Loucy (cell line): ENCODE data around the gene TRPV2.

Experiments
- H2AFZ ChIP-seq: fragments of 200-600 bp; sonication (generic); 2 replicates; pipeline ENCODE4 v1.6.0; 2016; ENCODE audit warnings: antibody characterized with exemption, mild to moderate bottlenecking, low read length, moderate library complexity
- H3F3A ChIP-seq: fragments of 200-600 bp; 2 replicates; pipeline ENCODE4 v1.6.0; 2016; ENCODE audit warnings: antibody characterized with exemption, low read depth, mild to moderate bottlenecking
- H3K27me3 ChIP-seq: fragments of 200-600 bp; sonication (generic); 2 replicates; pipeline ENCODE4 v1.6.1; 2014; ENCODE audit warnings: low read length, mild to moderate bottlenecking; ENCODE audit not compliant: insufficient read depth, poor library complexity, severe bottlenecking
- H3K36me3 ChIP-seq: fragments of 200-600 bp; sonication (generic); 2 replicates; pipeline ENCODE4 v1.6.1; 2016; ENCODE audit warnings: low read length; ENCODE audit not compliant: insufficient read depth
- H3K4me1 ChIP-seq: fragments of 200-600 bp; sonication (generic); 2 replicates; pipeline ENCODE4 v1.5.1; 2014; ENCODE audit warnings: low read length, mild to moderate bottlenecking; ENCODE audit not compliant: insufficient read depth, poor library complexity, severe bottlenecking
- H3K4me2 ChIP-seq: fragments of 200-600 bp; sonication (generic); 2 replicates; pipeline ENCODE4 v1.6.0; 2014; ENCODE audit warnings: antibody characterized with exemption, low read length, low read depth, mild to moderate bottlenecking; ENCODE audit not compliant: poor library complexity, severe bottlenecking
- H3K4me3 ChIP-seq: fragments of 200-600 bp; sonication (generic); 2 replicates; pipeline ENCODE4 v1.5.1; 2014; ENCODE audit warnings: low read length, mild to moderate bottlenecking, mixed read lengths; ENCODE audit not compliant: poor library complexity, severe bottlenecking
- H3K79me2 ChIP-seq: fragments of 200-600 bp; sonication (generic); 2 replicates; pipeline ENCODE4 v1.6.1; 2014; ENCODE audit warnings: low read length; ENCODE audit not compliant: insufficient read depth
- H3K9ac ChIP-seq: fragments of 200-600 bp; sonication (generic); 2 replicates; pipeline ENCODE4 v1.6.0; 2014; ENCODE audit warnings: mild to moderate bottlenecking, low read depth, low read length, moderate library complexity; ENCODE audit not compliant: poor library complexity, severe bottlenecking
- H3K9me2 ChIP-seq: fragments of 200-600 bp; sonication (generic); replicated peaks from 2 replicates; pipeline ENCODE4 v1.6.1; 2016; ENCODE audit warnings: low read depth, low read length, mixed read lengths
- H3K9me3 ChIP-seq: fragments of 200-600 bp; sonication (generic); 2 replicates; pipeline ENCODE4 v1.6.1; 2014; ENCODE audit warnings: mild to moderate bottlenecking, antibody characterized with exemption, low read length, low read depth; ENCODE audit not compliant: insufficient read depth
- H4K20me1 ChIP-seq: fragments of 200-600 bp; sonication (generic); 2 replicates; pipeline ENCODE4 v1.6.0; 2014; ENCODE audit warnings: antibody characterized with exemption, low read length, mild to moderate bottlenecking; ENCODE audit not compliant: insufficient read depth, poor library complexity, severe bottlenecking
- EZH2phosphoT487 ChIP-seq: fragments of 200-600 bp; IDR thresholded peaks from 2 replicates; pipeline ENCODE4 v1.6.1; 2018; ENCODE audit warnings: antibody characterized with exemption, mild to moderate bottlenecking, moderate library complexity, borderline replicate concordance
- TF ChIP-seq, protein P1 (sequence below): fragments of 200-600 bp; sonication (generic); conservative IDR thresholded peaks from 2 replicates; pipeline ENCODE4 v1.5.1; 2014; ENCODE audit warnings: mild to moderate bottlenecking, antibody characterized with exemption, low read length

TRPV2 gene

DNA sequence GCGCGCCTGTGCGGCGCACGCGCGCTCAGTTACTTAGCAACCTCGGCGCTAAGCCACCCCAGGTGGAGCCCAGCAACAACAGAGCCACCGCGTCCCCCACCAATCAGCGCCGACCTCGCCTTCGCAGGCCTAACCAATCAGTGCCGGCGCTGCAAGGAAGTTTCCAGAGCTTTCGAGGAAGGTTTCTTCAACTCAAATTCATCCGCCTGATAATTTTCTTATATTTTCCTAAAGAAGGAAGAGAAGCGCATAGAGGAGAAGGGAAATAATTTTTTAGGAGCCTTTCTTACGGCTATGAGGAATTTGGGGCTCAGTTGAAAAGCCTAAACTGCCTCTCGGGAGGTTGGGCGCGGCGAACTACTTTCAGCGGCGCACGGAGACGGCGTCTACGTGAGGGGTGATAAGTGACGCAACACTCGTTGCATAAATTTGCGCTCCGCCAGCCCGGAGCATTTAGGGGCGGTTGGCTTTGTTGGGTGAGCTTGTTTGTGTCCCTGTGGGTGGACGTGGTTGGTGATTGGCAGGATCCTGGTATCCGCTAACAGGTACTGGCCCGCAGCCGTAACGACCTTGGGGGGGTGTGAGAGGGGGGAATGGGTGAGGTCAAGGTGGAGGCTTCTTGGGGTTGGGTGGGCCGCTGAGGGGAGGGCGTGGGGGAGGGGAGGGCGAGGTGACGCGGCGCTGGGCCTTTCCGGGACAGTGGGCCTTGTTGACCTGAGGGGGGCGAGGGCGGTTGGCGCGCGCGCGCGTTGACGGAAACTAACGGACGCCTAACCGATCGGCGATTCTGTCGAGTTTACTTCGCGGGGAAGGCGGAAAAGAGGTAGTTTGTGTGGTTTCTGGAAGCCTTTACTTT is 34.5 kb upstream of the TRPV2 start, which contains the start of gene UBB:
TSS of gene UBB (plus strand) at position 452 of the 856 bp plus-strand sequence. CDS start 817 bp downstream, outside the sequence.
- Histone ChIP-seq H3K9ac (peak within 1 kb of the TSS; percentile 98), H3K9me2 (no peaks in the 10 kb centered on the region), H3K79me2 (peaks cover 39% of the 10 kb centered on the region), H3K4me1 (peaks cover 22% of the 10 kb centered on the region), H2AFZ (peak within 1 kb of the TSS; percentile 97), H4K20me1 (peaks cover 30% of the 10 kb centered on the region), H3F3A (peaks cover 6% of the 10 kb centered on the region; the same call in 1 of the 2 replicates), H3K9me3 (no peaks in the 10 kb centered on the region), H3K27me3 (no peaks in the 10 kb centered on the region), H3K36me3 (peaks cover 20% of the 10 kb centered on the region), H3K4me2 (peak within 1 kb of the TSS; percentile 96), H3K4me3 (peak within 1 kb of the TSS; percentile 89)
- TF ChIP-seq EZH2phosphoT487: no peak
- TF ChIP-seq, protein P1, sequence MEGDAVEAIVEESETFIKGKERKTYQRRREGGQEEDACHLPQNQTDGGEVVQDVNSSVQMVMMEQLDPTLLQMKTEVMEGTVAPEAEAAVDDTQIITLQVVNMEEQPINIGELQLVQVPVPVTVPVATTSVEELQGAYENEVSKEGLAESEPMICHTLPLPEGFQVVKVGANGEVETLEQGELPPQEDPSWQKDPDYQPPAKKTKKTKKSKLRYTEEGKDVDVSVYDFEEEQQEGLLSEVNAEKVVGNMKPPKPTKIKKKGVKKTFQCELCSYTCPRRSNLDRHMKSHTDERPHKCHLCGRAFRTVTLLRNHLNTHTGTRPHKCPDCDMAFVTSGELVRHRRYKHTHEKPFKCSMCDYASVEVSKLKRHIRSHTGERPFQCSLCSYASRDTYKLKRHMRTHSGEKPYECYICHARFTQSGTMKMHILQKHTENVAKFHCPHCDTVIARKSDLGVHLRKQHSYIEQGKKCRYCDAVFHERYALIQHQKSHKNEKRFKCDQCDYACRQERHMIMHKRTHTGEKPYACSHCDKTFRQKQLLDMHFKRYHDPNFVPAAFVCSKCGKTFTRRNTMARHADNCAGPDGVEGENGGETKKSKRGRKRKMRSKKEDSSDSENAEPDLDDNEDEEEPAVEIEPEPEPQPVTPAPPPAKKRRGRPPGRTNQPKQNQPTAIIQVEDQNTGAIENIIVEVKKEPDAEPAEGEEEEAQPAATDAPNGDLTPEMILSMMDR: peak; percentile 34

DNA sequence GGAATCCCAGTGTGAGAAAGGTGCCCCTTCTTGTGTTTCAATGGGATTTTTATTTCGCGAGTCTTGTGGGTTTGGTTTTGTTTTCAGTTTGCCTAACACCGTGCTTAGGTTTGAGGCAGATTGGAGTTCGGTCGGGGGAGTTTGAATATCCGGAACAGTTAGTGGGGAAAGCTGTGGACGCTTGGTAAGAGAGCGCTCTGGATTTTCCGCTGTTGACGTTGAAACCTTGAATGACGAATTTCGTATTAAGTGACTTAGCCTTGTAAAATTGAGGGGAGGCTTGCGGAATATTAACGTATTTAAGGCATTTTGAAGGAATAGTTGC is 33.9 kb upstream of the TRPV2 start:
- no peaks in the 10 kb centered on the region for H3K9me3 ChIP-seq
- H3K27me3 ChIP-seq: no peaks in the 10 kb centered on the region
- peaks cover 22% of the 10 kb centered on the region for H3K4me1 ChIP-seq
- H3K36me3 ChIP-seq: peaks cover 20% of the 10 kb centered on the region
- peaks cover 30% of the 10 kb centered on the region for H4K20me1 ChIP-seq
- no peak for TF ChIP-seq EZH2phosphoT487
- TF ChIP-seq, protein P1: no peak
- H3K4me2 ChIP-seq: peak overlapping the region; percentile 96
- peaks cover 6% of the 10 kb centered on the region; the same call in 1 of the 2 replicates for H3F3A ChIP-seq
- H3K79me2 ChIP-seq: peaks cover 39% of the 10 kb centered on the region
- peak overlapping the region; percentile 89 for H3K4me3 ChIP-seq
- H3K9ac ChIP-seq: peak overlapping the region; percentile 98
- no peak overlapping the region for H2AFZ ChIP-seq
- no peaks in the 10 kb centered on the region for H3K9me2 ChIP-seq

DNA sequence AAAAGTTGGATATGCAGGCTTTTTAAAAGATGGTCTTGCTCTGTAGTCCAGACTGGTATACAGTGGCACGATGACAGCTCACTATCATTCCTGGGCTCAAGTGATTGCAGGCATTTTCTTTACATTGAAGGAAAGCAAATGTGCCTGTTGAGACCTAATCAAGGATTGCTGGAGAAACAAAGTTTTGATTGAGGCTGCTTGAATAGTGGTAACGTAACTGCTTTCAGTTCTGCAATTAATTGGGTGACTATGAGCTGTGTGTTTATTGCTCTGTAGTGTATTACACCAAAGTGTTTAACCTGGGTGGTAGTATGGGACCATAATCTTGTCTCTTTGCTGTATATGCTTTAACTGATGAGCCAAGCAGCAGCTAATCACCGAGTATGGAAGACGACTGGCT is 32.2 kb upstream of the TRPV2 start:
- Histone ChIP-seq H3K4me1 (peaks cover 22% of the 10 kb centered on the region), H3K36me3 (peaks cover 20% of the 10 kb centered on the region), H3K4me3 (peak overlapping the region; percentile 89), H3K9me3 (no peaks in the 10 kb centered on the region), H4K20me1 (peaks cover 30% of the 10 kb centered on the region), H3K9ac (peak overlapping the region; percentile 98), H3K27me3 (no peaks in the 10 kb centered on the region), H3K79me2 (peaks cover 39% of the 10 kb centered on the region), H3K4me2 (peak overlapping the region; percentile 96), H2AFZ (no peak overlapping the region), H3F3A (peaks cover 6% of the 10 kb centered on the region; the same call in 1 of the 2 replicates), H3K9me2 (no peaks in the 10 kb centered on the region)
- TF ChIP-seq, protein P1: no peak
- TF ChIP-seq EZH2phosphoT487: no peak
